Activated CD8-positive, alpha-beta memory T cell treated with anti-CD3 and anti-CD28 coated beads, Interleukin-2, amount 50 U/mL, for 24 hours (primary cell): Measurements from ENCODE around the gene PRR7.
A peak's percentile ranks its signal among the peaks of the same experiment; 100 is the strongest.
"Not testable (repeated sequence)": the region's sequence is repeated elsewhere in the genome, so short reads cannot be mapped to it uniquely, and the experiment has no call there.

ENCODE experiments used
- DNase-seq: peaks from one replicate; pipeline ENCODE4 v3.0.0-alpha.2; 2020; ENCODE audit errors: extremely low read depth

PRR7 gene

GRCh38 chr5:177446200-177447065 lies at the start of gene PRR7:
TSS of gene PRR7 (plus strand) at chr5:177446814. CDS start at chr5:177455068, 8,254 bp downstream.
- DNase-seq = no peak

- no peak for DNase-seq
Measured at GRCh38 chr5:177397875-177398390, 48.7 kb upstream of the PRR7 start.

GRCh38 chr5:177399997-177400868 lies 46.4 kb upstream of the PRR7 start, which contains the start of gene PFN3:
TSS of gene PFN3 (minus strand) at chr5:177400661. CDS start at chr5:177400576, 85 bp downstream.
- DNase-seq = no peak

DNA sequence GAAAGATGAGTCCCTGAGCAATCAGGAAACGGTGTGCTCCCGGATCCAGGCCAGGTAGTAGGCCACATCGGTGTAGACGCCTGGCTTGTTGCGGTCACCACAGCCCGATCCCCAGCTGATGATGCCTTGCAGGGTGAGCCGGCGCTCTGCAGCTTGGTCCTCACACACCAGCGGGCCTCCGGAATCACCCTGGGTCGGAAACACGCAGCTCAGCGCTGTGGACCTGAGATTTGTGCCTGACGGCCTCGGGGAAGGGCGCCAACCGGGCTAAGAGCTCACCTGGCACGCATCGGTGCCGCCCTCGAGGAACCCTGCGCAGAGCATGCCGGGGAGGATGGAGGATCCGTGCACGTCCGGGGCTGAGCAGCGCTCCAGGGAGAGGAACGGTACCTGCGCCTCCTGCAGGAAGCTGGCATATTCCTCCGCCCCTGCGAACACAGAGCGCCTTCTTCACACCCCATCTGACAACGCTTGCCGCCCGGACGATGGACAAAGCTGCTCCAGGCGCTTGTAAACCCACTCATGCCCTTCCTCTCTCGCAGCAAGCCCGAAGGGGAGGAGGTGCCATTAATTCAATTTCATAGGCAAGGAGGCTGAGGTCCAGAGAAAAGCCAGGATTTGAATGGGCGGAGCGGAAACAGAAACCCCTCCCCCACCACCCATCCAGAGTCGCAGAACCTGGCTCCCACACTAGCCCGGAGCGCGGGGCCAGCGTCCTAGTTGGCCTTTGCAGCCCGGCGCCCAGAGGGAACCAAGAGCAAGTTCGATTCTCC lies 44.2 kb upstream of the PRR7 start:
- DNase-seq = peak; percentile 40

DNA sequence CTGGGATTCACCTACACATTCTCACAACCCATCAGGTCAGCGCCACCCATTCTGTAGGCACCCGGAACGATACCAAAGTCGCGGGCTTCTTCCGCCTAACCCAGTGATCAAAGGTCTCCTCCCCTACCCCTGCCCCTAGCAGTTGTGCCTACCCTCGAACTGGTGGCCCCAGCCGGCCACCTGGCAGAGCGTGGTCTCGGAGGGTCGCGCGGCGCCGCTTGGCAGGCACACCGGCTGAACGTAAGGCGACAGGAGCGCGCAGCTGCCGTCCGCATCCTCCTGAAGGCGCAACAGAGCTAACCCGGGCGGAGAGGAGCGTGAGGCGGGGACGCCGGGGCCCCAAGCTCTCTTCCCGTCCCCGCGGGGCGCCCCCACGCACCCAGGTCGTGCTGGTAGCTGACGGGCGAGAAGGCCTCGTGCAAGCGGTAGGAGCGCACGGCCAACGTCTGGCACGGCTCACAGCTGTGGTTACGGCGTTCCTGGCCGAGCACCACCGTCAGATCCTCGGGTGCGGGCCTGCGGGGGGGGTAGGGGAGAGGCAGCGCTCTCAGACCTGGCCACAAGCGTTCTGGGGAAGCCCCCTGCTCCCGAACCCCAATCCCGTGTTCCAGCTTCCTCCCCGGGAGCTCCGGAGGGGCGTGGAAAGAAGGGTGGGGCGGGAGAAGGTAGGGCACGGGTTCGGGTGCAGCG lies 43.4 kb upstream of the PRR7 start:
- DNase-seq = no peak

DNA sequence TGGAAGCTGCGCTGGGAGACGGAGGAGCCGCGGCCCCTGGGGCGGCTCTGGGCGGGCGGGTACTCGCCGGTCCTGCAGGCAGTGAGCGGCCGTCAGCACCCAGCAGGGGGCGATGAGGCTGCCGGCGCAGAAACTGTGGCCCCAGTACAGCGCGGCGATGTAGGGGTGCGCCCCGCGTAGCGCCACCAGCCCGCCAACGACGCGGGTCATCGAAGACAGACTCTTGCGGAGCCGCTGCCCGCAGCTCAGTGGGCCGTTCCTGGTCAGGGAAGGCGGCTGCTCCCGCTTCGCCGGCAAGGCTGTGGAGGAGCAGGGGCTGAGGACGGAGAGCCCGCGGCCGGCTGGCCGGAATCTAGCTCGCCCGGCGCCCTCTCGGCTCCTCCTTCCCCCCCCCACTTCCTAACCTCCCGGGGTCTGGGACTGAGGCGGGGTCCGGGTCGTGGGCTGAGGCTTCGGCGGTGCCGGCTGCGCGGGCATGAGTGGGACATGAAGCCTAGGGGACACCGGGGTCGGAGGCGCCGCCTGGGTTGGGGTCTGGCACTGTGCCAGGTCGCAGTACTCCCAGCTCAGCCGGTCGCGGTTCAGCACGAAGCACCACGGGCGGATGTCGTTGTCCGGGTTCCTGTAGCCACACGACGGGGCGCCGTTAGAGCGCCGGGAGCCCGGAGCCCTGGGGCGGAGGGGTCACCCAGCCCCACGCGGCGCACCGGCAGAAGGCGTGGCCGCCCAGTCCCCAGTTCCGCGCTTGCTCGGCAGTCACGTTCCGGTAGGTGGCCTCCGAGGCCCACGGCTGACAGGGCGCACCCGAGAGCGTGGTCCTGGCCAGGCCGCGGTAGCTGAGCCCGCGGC lies 42.6 kb upstream of the PRR7 start:
- no peak for DNase-seq

GRCh38 chr5:177404641-177405179 lies 41.9 kb upstream of the PRR7 start:
- DNase-seq = no peak

- DNase-seq = no peak
Measured at GRCh38 chr5:177405312-177405711, 41.3 kb upstream of the PRR7 start.

DNA sequence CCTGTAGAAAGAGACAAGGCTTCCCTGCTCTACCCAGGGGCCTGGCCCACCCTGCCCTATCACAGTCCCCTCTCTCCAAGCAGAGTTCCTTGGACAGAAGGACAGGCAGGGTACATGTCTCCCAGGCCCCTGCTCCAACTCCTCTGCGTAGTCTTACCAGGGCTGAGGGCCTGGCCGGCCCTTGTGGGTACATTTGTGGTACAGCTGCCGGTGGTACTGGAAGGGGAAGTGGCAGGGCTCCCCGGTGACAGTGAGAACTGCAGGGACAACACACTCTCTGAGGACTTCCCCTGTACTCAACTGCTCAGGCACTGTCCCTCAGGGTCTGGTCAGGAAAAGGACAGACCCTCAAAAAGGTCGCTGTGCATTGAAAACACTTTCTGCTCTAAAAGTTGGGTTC lies 40.8 kb upstream of the PRR7 start:
- DNase-seq = no peak

- DNase-seq = no peak
Measured at GRCh38 chr5:177409043-177409801, 37.4 kb upstream of the PRR7 start, which contains the start of gene F12. TSS of gene F12 (minus strand) at chr5:177409564. CDS start at chr5:177409527, 37 bp downstream.

GRCh38 chr5:177410575-177410974 lies 36.0 kb upstream of the PRR7 start:
- DNase-seq = no peak

DNA sequence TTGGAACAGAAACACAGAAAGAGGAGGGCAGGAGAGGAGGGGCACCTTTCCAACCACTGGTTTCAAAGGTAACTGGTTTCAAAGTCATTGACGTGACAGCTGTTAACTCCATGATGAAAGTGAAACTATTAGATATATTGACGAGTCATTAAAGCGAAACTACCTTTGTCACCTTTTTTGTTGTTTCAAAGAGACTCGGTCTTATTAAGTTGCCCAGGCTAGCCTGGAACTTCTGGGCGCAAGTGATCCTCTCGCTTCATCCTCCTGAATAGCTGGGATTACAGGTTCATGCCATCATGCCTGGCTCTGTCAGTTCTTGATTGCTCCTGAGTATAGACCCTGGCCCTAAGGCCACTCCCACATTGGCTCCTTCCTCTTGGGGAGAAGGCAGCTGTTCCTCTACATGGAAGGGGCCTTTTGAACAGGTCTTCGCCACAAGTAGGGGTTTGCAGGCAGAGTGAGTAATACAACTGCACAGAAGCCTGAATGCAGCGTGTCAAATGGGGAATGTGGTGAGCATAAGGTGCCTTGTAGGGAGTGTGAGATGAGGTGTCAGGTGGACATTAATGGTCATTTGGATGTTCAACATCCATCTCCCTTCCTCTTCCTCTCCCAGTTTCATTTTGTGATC lies 33.9 kb upstream of the PRR7 start:
- no peak for DNase-seq

- no peak for DNase-seq
Measured at GRCh38 chr5:177414481-177414880, 32.1 kb upstream of the PRR7 start.

GRCh38 chr5:177417081-177417480 lies 29.5 kb upstream of the PRR7 start:
- DNase-seq = not testable (repeated sequence)

DNA sequence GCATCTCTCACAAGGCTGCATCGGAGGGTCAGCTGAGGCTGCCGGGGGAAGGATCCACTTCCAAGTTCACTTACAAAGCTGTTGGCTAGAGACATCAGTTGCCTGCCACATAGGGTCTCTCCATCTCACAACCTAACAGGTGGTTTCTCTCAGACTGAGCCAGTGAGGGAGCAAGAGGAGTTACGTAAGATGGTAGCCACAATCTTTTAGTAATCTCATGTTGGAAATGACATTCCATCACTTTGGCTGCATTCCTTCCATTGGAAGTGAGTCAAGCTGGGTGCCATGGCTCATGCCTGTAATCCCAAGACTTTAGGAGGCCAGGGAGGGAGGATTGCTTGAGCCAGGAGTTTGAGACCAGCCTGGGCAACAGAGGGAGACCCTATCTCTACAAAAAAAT lies 27.6 kb upstream of the PRR7 start:
- DNase-seq = no peak

DNA sequence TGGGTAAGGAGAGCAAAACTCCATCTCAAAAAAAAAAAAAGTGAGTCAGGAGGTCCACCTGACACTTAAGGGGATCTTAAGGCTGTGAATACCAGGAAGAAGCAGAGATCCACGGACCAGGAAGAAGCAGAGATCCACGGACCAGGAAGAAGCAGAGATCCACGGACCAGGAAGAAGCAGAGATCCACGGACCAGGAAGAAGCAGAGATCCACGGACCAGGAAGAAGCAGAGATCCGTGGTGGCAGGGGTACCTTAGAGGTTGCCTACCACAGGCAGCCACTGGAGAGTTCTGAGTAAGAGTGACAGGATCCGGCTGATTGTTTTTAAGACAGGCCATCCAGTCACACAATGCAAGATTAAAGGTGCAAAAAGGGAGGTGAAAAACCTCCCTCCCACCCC lies 26.1 kb upstream of the PRR7 start:
- not testable (repeated sequence) for DNase-seq

- DNase-seq = no peak
Measured at GRCh38 chr5:177421062-177421798, 25.4 kb upstream of the PRR7 start.

- DNase-seq = no peak
Measured at GRCh38 chr5:177423671-177424070, 22.9 kb upstream of the PRR7 start.
